ENCODE results near the gene WDR75.

WDR75 gene

GRCh38 chr2:189501487-189501886 lies 60.2 kb downstream of the WDR75 start:
- no peak for DNase-seq

- DNase-seq: no peak
Observed at GRCh38 chr2:189502714-189503113, 61.4 kb downstream of the WDR75 start.

GRCh38 chr2:189504238-189504637 lies 63.0 kb downstream of the WDR75 start:
- DNase-seq: no peak

- no peak for DNase-seq
Observed at GRCh38 chr2:189505492-189505891, 64.2 kb downstream of the WDR75 start.

GRCh38 chr2:189506514-189506976 lies 65.3 kb downstream of the WDR75 start:
- no peak for DNase-seq

GRCh38 chr2:189511210-189511959 lies 70.1 kb downstream of the WDR75 start:
- no peak for DNase-seq

GRCh38 chr2:189511960-189512319 lies 70.7 kb downstream of the WDR75 start:
- DNase-seq: no peak

GRCh38 chr2:189512879-189513278 lies 71.6 kb downstream of the WDR75 start:
- DNase-seq: no peak

GRCh38 chr2:189514104-189514503 lies 72.8 kb downstream of the WDR75 start:
- no peak for DNase-seq

GRCh38 chr2:189515264-189515663 lies 74.0 kb downstream of the WDR75 start:
- DNase-seq: no peak

- no peak for DNase-seq
Observed at GRCh38 chr2:189516546-189516945, 75.3 kb downstream of the WDR75 start.

GRCh38 chr2:189517847-189518535 lies 76.7 kb downstream of the WDR75 start:
- DNase-seq: no peak

GRCh38 chr2:189519631-189520387 lies 78.5 kb downstream of the WDR75 start:
- DNase-seq: no peak

- no peak for DNase-seq
Observed at GRCh38 chr2:189521699-189522434, 80.6 kb downstream of the WDR75 start.

- no peak for DNase-seq
Observed at GRCh38 chr2:189522435-189523151, 81.3 kb downstream of the WDR75 start.

GRCh38 chr2:189524746-189525145 lies 83.5 kb downstream of the WDR75 start:
- no peak for DNase-seq
